Measurements from ENCODE around the gene MTMR2. TPM values are rescaled to one million over a fixed set of nuclear protein-coding genes. Genes with fewer than 3 reads are reported as not detected.
"Not testable (repeated sequence)": the region's sequence is repeated elsewhere in the genome, so short reads cannot be mapped to it uniquely, and the experiment has no call there.

Gene MTMR2
- total and polyA plus RNA-seq, 5 experiments from 2014 or later: 10.2 to 14.6 (median 11.8) TPM

GRCh38 chr11:95895815-95896214 lies 28.1 kb downstream of the MTMR2 start:
- ATAC-seq (no peak), DNase-seq (no peak)
- H3K9me3 Mint-ChIP-seq: no peaks in the 10 kb centered on the region
- H3K4me3 Mint-ChIP-seq: no peak overlapping the region
- no peaks in the 10 kb centered on the region for H3K27me3 Mint-ChIP-seq
- H3K27ac Mint-ChIP-seq: peak overlapping the region in 1 of 10 donors; percentile 8
- H3K36me3 Mint-ChIP-seq: peaks cover 0 to 5% (median 0%) of the 10 kb centered on the region in 3 donors
- H3K4me1 Mint-ChIP-seq: peaks cover 0 to 7% (median 4%) of the 10 kb centered on the region in 4 donors
- POLR2A ChIA-PET: no interaction called here

DNA sequence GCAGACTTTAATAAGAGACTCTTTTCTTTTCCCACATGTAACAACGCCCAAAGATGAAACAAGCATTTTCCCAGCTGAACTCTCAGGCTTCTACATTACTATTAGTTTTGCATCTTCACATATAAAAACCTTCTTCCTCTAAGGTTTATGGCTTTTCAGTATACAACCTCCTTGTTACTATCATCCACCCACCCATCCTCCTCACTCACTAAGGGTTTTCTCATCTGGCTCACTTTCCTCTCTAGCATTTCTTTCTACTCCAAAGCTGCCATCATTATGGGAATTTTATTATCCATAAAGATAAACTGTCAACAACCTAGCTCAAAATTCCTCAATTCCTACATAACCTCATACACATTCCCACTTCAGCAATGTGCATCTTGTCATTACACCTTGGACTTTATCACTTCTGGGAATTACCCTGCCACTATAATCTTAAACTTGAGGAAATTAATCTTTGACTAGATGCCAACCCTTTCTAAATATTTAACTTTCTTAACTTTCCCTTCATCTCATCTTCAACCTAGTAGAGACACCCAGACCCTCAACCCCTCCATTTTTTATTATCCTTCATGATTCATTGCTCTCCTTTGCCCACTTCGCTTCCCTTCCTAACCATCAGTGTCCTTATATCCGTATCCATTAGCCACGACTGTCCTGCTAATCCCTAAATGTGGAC lies 30.9 kb downstream of the MTMR2 start:
- Mint-ChIP-seq H3K9me3 (no peaks in the 10 kb centered on the region), H3K27ac (no peak overlapping the region), H3K36me3 (peaks cover 0 to 6% (median 6%) of the 10 kb centered on the region in 3 donors), H3K4me1 (peaks cover 2 to 13% (median 10%) of the 10 kb centered on the region in 4 donors), H3K27me3 (no peaks in the 10 kb centered on the region), H3K4me3 (no peak overlapping the region)
- ATAC-seq: no peak
- POLR2A ChIA-PET: no interaction called here
- no peak for DNase-seq

DNA sequence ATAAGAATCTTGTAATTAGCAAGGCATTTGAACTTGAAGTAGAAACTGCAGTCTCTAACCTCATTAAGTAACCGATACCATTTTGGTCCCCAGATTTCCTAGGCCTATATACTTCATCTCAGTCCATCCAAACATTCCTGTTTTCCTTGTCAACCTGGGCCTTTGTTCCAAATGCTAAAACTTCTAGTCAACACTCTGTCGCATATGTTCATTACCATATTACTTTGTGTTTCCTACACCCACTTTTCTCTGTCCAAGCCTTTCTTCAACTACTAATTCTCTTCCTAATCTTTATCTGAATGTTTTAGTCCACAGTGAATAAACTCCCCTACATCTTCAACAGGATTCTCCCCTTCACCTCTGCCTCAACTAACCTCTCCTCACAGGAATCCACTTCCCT lies 31.4 kb downstream of the MTMR2 start:
- no peaks in the 10 kb centered on the region for H3K9me3 Mint-ChIP-seq
- ATAC-seq: no peak
- H3K36me3 Mint-ChIP-seq: peaks cover 0 to 11% (median 9%) of the 10 kb centered on the region in 3 donors
- POLR2A ChIA-PET: no interaction called here
- H3K27me3 Mint-ChIP-seq: no peaks in the 10 kb centered on the region
- H3K27ac Mint-ChIP-seq: no peak overlapping the region
- H3K4me1 Mint-ChIP-seq: peaks cover 2 to 13% (median 9%) of the 10 kb centered on the region in 4 donors
- no peak overlapping the region for H3K4me3 Mint-ChIP-seq
- DNase-seq: no peak

GRCh38 chr11:95891423-95892170 lies 32.3 kb downstream of the MTMR2 start:
- Mint-ChIP-seq H3K4me1 (peaks cover 2 to 13% (median 9%) of the 10 kb centered on the region in 4 donors), H3K27ac (no peak overlapping the region), H3K36me3 (peaks cover 0 to 19% (median 16%) of the 10 kb centered on the region in 3 donors), H3K9me3 (no peaks in the 10 kb centered on the region), H3K4me3 (no peak overlapping the region), H3K27me3 (no peaks in the 10 kb centered on the region)
- POLR2A ChIA-PET: no interaction called here
- ATAC-seq (no peak), DNase-seq (no peak)

DNA sequence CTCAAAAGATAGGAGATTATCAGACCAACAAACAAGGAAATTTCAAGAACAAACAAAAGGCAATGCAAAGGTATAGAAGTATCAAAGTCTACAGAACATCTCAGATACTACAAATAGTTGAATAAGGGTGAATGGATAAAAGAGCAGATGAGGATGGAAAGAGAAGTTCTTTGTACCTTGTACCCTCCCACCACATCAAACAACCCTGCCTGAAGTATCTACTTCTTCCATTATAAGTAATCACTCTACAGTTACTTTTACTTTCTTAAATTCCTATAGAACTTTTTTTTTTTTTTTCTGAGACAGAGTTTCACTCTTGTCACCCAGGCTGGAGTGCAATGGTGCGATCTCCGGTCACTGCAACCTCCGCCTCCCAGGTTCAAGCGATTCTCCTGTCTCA lies 35.1 kb downstream of the MTMR2 start:
- H3K27me3 Mint-ChIP-seq: no peaks in the 10 kb centered on the region
- H3K27ac Mint-ChIP-seq: peak overlapping the region in 4 of 10 donors; percentile 1 to 20 (median 8)
- H3K4me1 Mint-ChIP-seq: peaks cover 2 to 8% (median 7%) of the 10 kb centered on the region in 4 donors
- no peaks in the 10 kb centered on the region for H3K9me3 Mint-ChIP-seq
- POLR2A ChIA-PET: no interaction called here
- H3K36me3 Mint-ChIP-seq: peaks cover 0 to 36% (median 17%) of the 10 kb centered on the region in 3 donors
- ATAC-seq (peak in 1 of 2 donors; percentile 20), DNase-seq (no peak)
- H3K4me3 Mint-ChIP-seq: no peak overlapping the region

- peak overlapping the region in 4 of 10 donors; percentile 1 to 20 (median 8) for H3K27ac Mint-ChIP-seq
- peaks cover 0 to 36% (median 20%) of the 10 kb centered on the region in 3 donors for H3K36me3 Mint-ChIP-seq
- peaks cover 2 to 8% (median 7%) of the 10 kb centered on the region in 4 donors for H3K4me1 Mint-ChIP-seq
- ATAC-seq (no peak), DNase-seq (no peak)
- no peaks in the 10 kb centered on the region for H3K27me3 Mint-ChIP-seq
- POLR2A ChIA-PET: no interaction called here
- H3K9me3 Mint-ChIP-seq: no peaks in the 10 kb centered on the region
- no peak overlapping the region for H3K4me3 Mint-ChIP-seq
These were observed 35.5 kb downstream of the MTMR2 start for GRCh38 chr11:95888439-95888838.

GRCh38 chr11:95886462-95886861 lies 37.4 kb downstream of the MTMR2 start:
- no peak overlapping the region for H3K27ac Mint-ChIP-seq
- peaks cover 0 to 38% (median 25%) of the 10 kb centered on the region in 3 donors for H3K36me3 Mint-ChIP-seq
- no peaks in the 10 kb centered on the region for H3K27me3 Mint-ChIP-seq
- no peak overlapping the region for H3K4me3 Mint-ChIP-seq
- POLR2A ChIA-PET: no interaction called here
- no peak for ATAC-seq
- DNase-seq: no peak
- H3K4me1 Mint-ChIP-seq: peaks cover 2 to 8% (median 7%) of the 10 kb centered on the region in 4 donors
- H3K9me3 Mint-ChIP-seq: no peaks in the 10 kb centered on the region

GRCh38 chr11:95884802-95885201 lies 39.1 kb downstream of the MTMR2 start:
- POLR2A ChIA-PET: no interaction called here

GRCh38 chr11:95884376-95884775 lies 39.5 kb downstream of the MTMR2 start:
- POLR2A ChIA-PET: no interaction called here
- ATAC-seq (no peak), DNase-seq (no peak)
- Mint-ChIP-seq H3K9me3 (no peaks in the 10 kb centered on the region), H3K27me3 (no peaks in the 10 kb centered on the region), H3K4me3 (no peak overlapping the region), H3K4me1 (peaks cover 0 to 7% (median 6%) of the 10 kb centered on the region in 4 donors), H3K27ac (no peak overlapping the region), H3K36me3 (peaks cover 0 to 39% (median 25%) of the 10 kb centered on the region in 3 donors)

More at GRCh38 chr11:95884802-95885201, 39.1 kb downstream of the MTMR2 start:
- H3K36me3 Mint-ChIP-seq: peaks cover 0 to 39% (median 25%) of the 10 kb centered on the region in 3 donors
- peaks cover under 1 to 8% (median 7%) of the 10 kb centered on the region in 4 donors for H3K4me1 Mint-ChIP-seq
- DNase-seq (no peak), ATAC-seq (no peak)
- no peak overlapping the region for H3K27ac Mint-ChIP-seq
- H3K9me3 Mint-ChIP-seq: no peaks in the 10 kb centered on the region
- H3K27me3 Mint-ChIP-seq: no peaks in the 10 kb centered on the region
- no peak overlapping the region for H3K4me3 Mint-ChIP-seq

GRCh38 chr11:95883381-95883780 lies 40.5 kb downstream of the MTMR2 start:
- ATAC-seq: no peak
- no peaks in the 10 kb centered on the region for H3K27me3 Mint-ChIP-seq
- POLR2A ChIA-PET: no interaction called here
- H3K4me3 Mint-ChIP-seq: no peak overlapping the region
- no peaks in the 10 kb centered on the region for H3K9me3 Mint-ChIP-seq
- H3K36me3 Mint-ChIP-seq: peaks cover 6 to 38% (median 27%) of the 10 kb centered on the region in 3 donors
- H3K4me1 Mint-ChIP-seq: peaks cover 0 to 3% (median 2%) of the 10 kb centered on the region in 4 donors
- no peak overlapping the region for H3K27ac Mint-ChIP-seq
- DNase-seq: no peak

DNA sequence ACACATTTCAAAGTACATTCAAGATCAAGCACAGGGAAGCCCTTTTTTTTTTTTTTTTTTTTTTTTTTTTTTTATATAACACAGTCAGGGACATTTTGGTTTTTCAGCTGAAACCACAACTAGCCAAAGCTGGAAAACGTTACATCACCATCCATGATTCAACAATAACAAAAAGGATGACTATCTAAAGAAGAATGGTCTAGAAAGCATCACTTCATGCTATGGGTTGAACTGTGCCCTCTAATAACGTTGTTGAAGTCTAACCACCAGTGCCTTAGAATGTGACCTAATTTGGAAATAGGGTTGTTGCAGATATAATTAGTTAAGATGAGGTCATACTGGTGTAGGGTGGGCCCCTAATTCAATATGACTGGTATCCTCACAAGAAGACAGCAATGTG lies 46.6 kb downstream of the MTMR2 start:
- DNase-seq: no peak
- Mint-ChIP-seq H3K36me3 (peaks cover 12 to 21% (median 18%) of the 10 kb centered on the region in 3 donors), H3K9me3 (peaks cover 0 to 4% (median 0%) of the 10 kb centered on the region in 9 donors), H3K27me3 (no peaks in the 10 kb centered on the region), H3K4me1 (peaks cover 0 to 3% (median 0%) of the 10 kb centered on the region in 4 donors), H3K4me3 (no peak overlapping the region), H3K27ac (no peak overlapping the region)
- no peak for ATAC-seq
- POLR2A ChIA-PET: no interaction called here

GRCh38 chr11:95870877-95871276 lies 53.0 kb downstream of the MTMR2 start:
- ATAC-seq, H3K9me3 Mint-ChIP-seq, H3K27me3 Mint-ChIP-seq, POLR2A ChIA-PET, H3K27ac Mint-ChIP-seq, H3K4me1 Mint-ChIP-seq, H3K4me3 Mint-ChIP-seq, DNase-seq: not testable (repeated sequence)
- H3K36me3 Mint-ChIP-seq: peaks cover 0 to 13% (median 4%) of the 10 kb centered on the region in 3 donors

DNA sequence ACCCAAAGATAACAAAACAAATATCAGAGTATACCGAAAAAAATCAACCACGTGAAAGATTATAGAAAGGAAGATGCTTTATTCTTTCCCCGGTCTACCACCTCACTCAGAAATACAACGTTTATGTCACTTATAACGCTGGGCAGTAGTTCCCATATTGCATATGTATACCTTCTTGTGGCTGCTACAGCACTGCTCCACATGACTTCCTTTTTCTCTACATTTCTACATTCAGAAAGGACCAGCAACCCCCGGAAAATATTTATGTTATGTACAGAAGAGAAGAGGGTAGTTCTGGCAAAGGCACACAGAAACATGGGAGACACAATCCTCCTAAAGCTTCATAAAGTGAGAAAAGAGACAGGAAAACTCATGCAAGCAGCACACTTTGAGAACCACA lies 56.8 kb downstream of the MTMR2 start:
- Mint-ChIP-seq H3K4me1 (peaks cover 0 to 7% (median 2%) of the 10 kb centered on the region in 4 donors), H3K27ac (no peak overlapping the region), H3K27me3 (no peaks in the 10 kb centered on the region), H3K9me3 (no peaks in the 10 kb centered on the region), H3K4me3 (no peak overlapping the region), H3K36me3 (peaks cover 0 to 34% (median 11%) of the 10 kb centered on the region in 3 donors)
- DNase-seq (no peak), ATAC-seq (no peak)
- POLR2A ChIA-PET: no interaction called here

All from naive thymus-derived CD8-positive, alpha-beta T cell (primary cell).